SK-N-SH (cell line): ENCODE results near the gene MAST2. TPM values are rescaled to one million over a fixed set of nuclear protein-coding genes. Genes with fewer than 3 reads are reported as not detected.

Experiments used
- CTCF ChIA-PET: fragments of 300-600, 350-600 bp; formaldehyde crosslinking; extraction: SDS; loops from one replicate; lab custom pipeline; 2021; lab: Yijun Ruan, JAX
- POLR2A ChIA-PET: fragments of 350-600 bp; sonication (Branson Sonifier 250); formaldehyde crosslinking; extraction: SDS; loops from one replicate; lab custom pipeline; 2020; ENCODE audit warnings: antibody characterized with exemption, inconsistent platforms; lab: Yijun Ruan, JAX
- DNase-seq: peaks from one replicate; pipeline ENCODE4 v3.0.0; 2012
- H2AFZ ChIP-seq: fragments of 200-600 bp; sonication (generic); 2 replicates; pipeline ENCODE4 v1.8.1; 2016; ENCODE audit warnings: antibody characterized with exemption, mild to moderate bottlenecking, low read depth
- H3F3A ChIP-seq: fragments of 200-600 bp; sonication (generic); replicated peaks from 2 replicates; pipeline ENCODE3; 2016; ENCODE audit warnings: antibody characterized with exemption, mild to moderate bottlenecking; ENCODE audit not compliant: insufficient read depth
- H3K27ac ChIP-seq, 2 experiments: fragments of 200-500 bp in 1 of 2; fragments of 200-600 bp in 1 of 2; sonication (Bioruptor generic) in 1 of 2; sonication (generic), shearing (Covaris generic) in 1 of 2; 2 replicates each; pipeline versions ENCODE4 v1.5.1 to v1.6.1; 2014 to 2016; ENCODE audit warnings: low read depth in 2 of 2, inconsistent platforms in 1 of 2, low read length in 1 of 2, mild to moderate bottlenecking in 1 of 2, mixed read lengths in 1 of 2
- H3K27me3 ChIP-seq: fragments of 200-600 bp; sonication (generic), shearing (Covaris generic); 2 replicates; pipeline ENCODE4 v1.6.1; 2016; ENCODE audit warnings: mixed run types; ENCODE audit not compliant: insufficient read depth
- H3K36me3 ChIP-seq, 2 experiments: fragments of 200-500 bp in 1 of 2; fragments of 200-600 bp in 1 of 2; sonication (Bioruptor generic) in 1 of 2; sonication (generic) in 1 of 2; replicated peaks in 1 of 2; 2 replicates each; pipeline versions ENCODE3 to v1.5.1; 2014 to 2016; ENCODE audit warnings: low read length in 1 of 2, mild to moderate bottlenecking in 1 of 2; ENCODE audit not compliant: insufficient read depth in 2 of 2, control insufficient read depth in 1 of 2
- H3K4me1 ChIP-seq, 2 experiments: fragments of 200-500 bp in 1 of 2; fragments of 200-600 bp in 1 of 2; sonication (Bioruptor generic) in 1 of 2; sonication (generic), shearing (Covaris generic) in 1 of 2; 2 replicates each; pipeline versions ENCODE4 v1.5.1 to v1.6.1; 2014 to 2016; ENCODE audit warnings: low read depth in 1 of 2, low read length in 1 of 2, mixed run types in 1 of 2; ENCODE audit not compliant: insufficient read depth in 2 of 2, control insufficient read depth in 1 of 2
- H3K4me2 ChIP-seq: fragments of 200-600 bp; sonication (generic), shearing (Covaris generic); 2 replicates; pipeline ENCODE4 v1.6.1; 2017; ENCODE audit warnings: mixed run types
- H3K4me3 ChIP-seq, 2 experiments: fragments of 200-500 bp in 1 of 2; fragments of 200-600 bp in 1 of 2; sonication (Bioruptor generic) in 1 of 2; sonication (generic), shearing (Covaris generic) in 1 of 2; 2 replicates each; pipeline versions ENCODE4 v1.5.1 to v1.8.1; 2014 to 2016; ENCODE audit warnings: low read depth in 2 of 2, inconsistent platforms in 1 of 2, low read length in 1 of 2, mild to moderate bottlenecking in 1 of 2, mixed read lengths in 1 of 2, moderate library complexity in 1 of 2
- H3K79me2 ChIP-seq: fragments of 200-600 bp; sonication (generic); 2 replicates; pipeline ENCODE4 v1.8.1; 2017; ENCODE audit warnings: mild to moderate bottlenecking; ENCODE audit not compliant: insufficient read depth
- H3K9ac ChIP-seq: fragments of 200-600 bp; sonication (generic); 2 replicates; pipeline ENCODE4 v1.6.1; 2017; ENCODE audit warnings: mixed run types
- H3K9me2 ChIP-seq: fragments of 200-600 bp; sonication (generic); 2 replicates; pipeline ENCODE4 v1.6.1; 2017; ENCODE audit warnings: mixed run types
- H3K9me3 ChIP-seq: fragments of 200-600 bp; sonication (generic); 2 replicates; pipeline ENCODE4 v1.6.1; 2017; ENCODE audit warnings: mixed run types, mild to moderate bottlenecking, moderate library complexity
- H4K20me1 ChIP-seq: fragments of 200-600 bp; sonication (generic); 2 replicates; pipeline ENCODE4 v1.6.1; 2017; ENCODE audit warnings: mild to moderate bottlenecking, mixed run types; ENCODE audit not compliant: insufficient read depth
- CHD2 ChIP-seq: fragments of 150-350 bp; IDR thresholded peaks from 2 replicates; pipeline ENCODE4 v1.6.1; 2018; ENCODE audit warnings: low read length; ENCODE audit not compliant: partially characterized antibody
- CTCF ChIP-seq: fragments of 200-600 bp; sonication (generic); IDR thresholded peaks from 2 replicates; pipeline ENCODE4 v1.6.1; 2017; ENCODE audit warnings: antibody characterized with exemption, mild to moderate bottlenecking, moderate library complexity
- ELF1 ChIP-seq: IDR thresholded peaks from 2 replicates; pipeline ENCODE4 v1.4.0; 2012
- EP300 ChIP-seq, 2 experiments: IDR thresholded peaks; 2 replicates each; pipeline versions ENCODE4 v1.4.0 to v1.6.1; 2012; ENCODE audit warnings: borderline replicate concordance in 1 of 2, low read depth in 1 of 2, low read length in 1 of 2
- JUND ChIP-seq: IDR thresholded peaks from 2 replicates; pipeline ENCODE4 v1.4.0; 2012
- MAX ChIP-seq: IDR thresholded peaks from 2 replicates; pipeline ENCODE4 v1.4.0; 2012; ENCODE audit warnings: low read depth
- POLR2AphosphoS5 ChIP-seq: IDR thresholded peaks from 2 replicates; pipeline ENCODE4 v1.6.1; 2012; ENCODE audit warnings: low read depth, low read length
- REST ChIP-seq: IDR thresholded peaks from 2 replicates; pipeline ENCODE4 v1.6.1; 2012; ENCODE audit warnings: mild to moderate bottlenecking, low read depth, low read length, moderate library complexity
- SIN3A ChIP-seq: IDR thresholded peaks from 2 replicates; pipeline ENCODE4 v1.6.1; 2012; ENCODE audit warnings: low read depth, mild to moderate bottlenecking, low read length, moderate library complexity, borderline replicate concordance
- SMC3 ChIP-seq: IDR thresholded peaks from 2 replicates; pipeline ENCODE4 v1.6.1; 2012; ENCODE audit warnings: low read depth, low read length, improper control_type of control experiment
- TAF1 ChIP-seq: IDR thresholded peaks from 2 replicates; pipeline ENCODE4 v1.6.1; 2012; ENCODE audit warnings: low read depth, mild to moderate bottlenecking, low read length, moderate library complexity, borderline replicate concordance
- TCF12 ChIP-seq: IDR thresholded peaks from 2 replicates; pipeline ENCODE4 v1.4.0; 2012
- TEAD4 ChIP-seq: IDR thresholded peaks from 2 replicates; pipeline ENCODE4 v1.4.0; 2012; ENCODE audit warnings: mild to moderate bottlenecking, borderline replicate concordance; ENCODE audit not compliant: insufficient read depth
- ZBTB33 ChIP-seq: IDR thresholded peaks from 2 replicates; pipeline ENCODE4 v1.4.0; 2012; ENCODE audit warnings: low read depth, borderline replicate concordance
- WGBS: methylation state at CpG from one replicate; pipeline ENCODE4 v1.1.6; 2017; ENCODE audit warnings: low lambda C conversion rate; 5-methylcytosine and 5-hydroxymethylcytosine counted together
- polyA plus RNA-seq, 3 experiments: library from polyadenylated mRNA; depleted of rRNA; stranded (reverse); fragments of >200 nt; gene quantifications; 2 replicates each; pipeline ENCODE4 v1.2.3, GENCODE V29; 2012

The MAST2 gene
- polyA plus RNA-seq, 1 of the 3 experiments (the other 2 are of a cell fraction), result 53.4 TPM

- H3K27ac ChIP-seq, result no peak overlapping the region
- WGBS, result 98% methylated on average over 3 of the region's 3 CpGs
- H3K9me3 ChIP-seq, result no peaks in the 10 kb centered on the region
- H3K4me2 ChIP-seq, result no peak overlapping the region
- no peak overlapping the region for H3K4me3 ChIP-seq
- no peak for TF ChIP-seq EP300 (IDR thresholded peaks at IDR 0.05; ENCODE audit: borderline replicate concordance in 1 of 2, low read depth in 1 of 2, low read length in 1 of 2)
- TF ChIP-seq ELF1, result no peak
- H3K4me1 ChIP-seq, result no peaks in the 10 kb centered on the region
- POLR2A ChIA-PET, result no interaction called here
- CTCF ChIA-PET, result interaction anchor here (0.6 to 2.1 kb wide), 2 partner anchors 179 to 388 kb away, joined by 4 read pairs; no protein-coding TSS in a partner anchor
- no peak overlapping the region for H2AFZ ChIP-seq
- DNase-seq, result no peak
- H3K79me2 ChIP-seq, result no peaks in the 10 kb centered on the region
- no peaks in the 10 kb centered on the region for H3K9me2 ChIP-seq
- H3K27me3 ChIP-seq, result no peaks in the 10 kb centered on the region
- no peak overlapping the region for H3K9ac ChIP-seq
- no peaks in the 10 kb centered on the region for H3F3A ChIP-seq
- no peaks in the 10 kb centered on the region for H4K20me1 ChIP-seq
- H3K36me3 ChIP-seq, result peaks cover 30 to 35% of the 10 kb centered on the region in 2 experiments
Observed at GRCh38 chr1:46002551-46003150, 199.2 kb downstream of the MAST2 start.

- H3K27ac ChIP-seq, result no peak overlapping the region
- no peaks in the 10 kb centered on the region for H4K20me1 ChIP-seq
- no peaks in the 10 kb centered on the region for H3K79me2 ChIP-seq
- DNase-seq, result no peak
- POLR2A ChIA-PET, result no interaction called here
- H3K4me3 ChIP-seq, result no peak overlapping the region
- H3K36me3 ChIP-seq, result peaks cover 35 to 36% of the 10 kb centered on the region in 2 experiments
- H3K9me2 ChIP-seq, result no peaks in the 10 kb centered on the region
- CTCF ChIA-PET, result no interaction called here
- H3F3A ChIP-seq, result no peaks in the 10 kb centered on the region
- no peak overlapping the region for H3K9ac ChIP-seq
- no peaks in the 10 kb centered on the region for H3K9me3 ChIP-seq
- TF ChIP-seq JUND (no peak), REST (no peak), TCF12 (no peak), POLR2AphosphoS5 (no peak)
- no peaks in the 10 kb centered on the region for H3K27me3 ChIP-seq
- whole genome bisulfite sequencing, result 92% methylated on average over 5 of the region's 5 CpGs
- H3K4me2 ChIP-seq, result no peak overlapping the region
- no peak overlapping the region for H2AFZ ChIP-seq
- H3K4me1 ChIP-seq, result no peaks in the 10 kb centered on the region
Observed at GRCh38 chr1:46003315-46003714, 199.9 kb downstream of the MAST2 start.

GRCh38 chr1:46004492-46004891 lies 201.1 kb downstream of the MAST2 start:
- no peak for DNase-seq
- WGBS, result 100% methylated on average over 1 of the region's 1 CpG
- Histone ChIP-seq H3K4me3 (no peak overlapping the region), H3K27me3 (no peaks in the 10 kb centered on the region), H3K4me1 (no peaks in the 10 kb centered on the region), H3K36me3 (peaks cover 33 to 42% of the 10 kb centered on the region in 2 experiments), H3K9me3 (no peaks in the 10 kb centered on the region), H3K4me2 (no peak overlapping the region), H3F3A (no peaks in the 10 kb centered on the region), H3K79me2 (no peaks in the 10 kb centered on the region), H2AFZ (no peak overlapping the region), H3K9ac (no peak overlapping the region), H4K20me1 (no peaks in the 10 kb centered on the region), H3K9me2 (no peaks in the 10 kb centered on the region), H3K27ac (no peak overlapping the region)
- ChIA-PET POLR2A (no interaction called here), CTCF (interaction anchor here (0.6 kb wide), 1 partner anchor 661 kb away, joined by 3 read pairs; no protein-coding TSS in a partner anchor)
- no peak for TF ChIP-seq ZBTB33
- no peak for TF ChIP-seq CTCF
- TF ChIP-seq CHD2, result no peak
- TF ChIP-seq SMC3, result no peak
- TF ChIP-seq TAF1, result no peak
- no peak for TF ChIP-seq TEAD4
- TF ChIP-seq SIN3A, result no peak
- no peak for TF ChIP-seq MAX
